ENCODE results near the gene MORN5.

Gene MORN5

DNA sequence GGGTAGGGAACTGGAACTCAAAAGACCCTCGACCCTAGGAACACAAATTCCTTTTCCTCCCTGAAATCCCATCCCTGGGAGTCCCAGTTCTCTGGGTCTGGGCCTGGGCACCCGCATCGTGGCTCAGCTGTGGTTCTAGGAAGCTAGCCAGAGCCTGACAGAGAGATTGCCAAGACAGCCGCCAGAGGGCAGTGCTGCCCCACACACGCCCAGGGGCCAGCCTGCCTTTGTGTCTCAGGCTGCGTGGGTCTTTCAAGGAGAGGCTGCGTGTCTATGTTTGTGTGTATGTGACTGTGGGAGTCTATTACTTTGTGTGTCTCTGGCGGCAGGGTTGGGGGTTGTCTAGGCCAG lies 34.6 kb upstream of the MORN5 start:
- DNase-seq, result peak; percentile 82 to 85

- no peak for DNase-seq
These were observed 34.0 kb upstream of the MORN5 start for GRCh38 chr9:122125509-122126330.

GRCh38 chr9:122126331-122127261 lies 33.1 kb upstream of the MORN5 start:
- DNase-seq, result peak in 1 of 2 experiments; percentile 11

DNA sequence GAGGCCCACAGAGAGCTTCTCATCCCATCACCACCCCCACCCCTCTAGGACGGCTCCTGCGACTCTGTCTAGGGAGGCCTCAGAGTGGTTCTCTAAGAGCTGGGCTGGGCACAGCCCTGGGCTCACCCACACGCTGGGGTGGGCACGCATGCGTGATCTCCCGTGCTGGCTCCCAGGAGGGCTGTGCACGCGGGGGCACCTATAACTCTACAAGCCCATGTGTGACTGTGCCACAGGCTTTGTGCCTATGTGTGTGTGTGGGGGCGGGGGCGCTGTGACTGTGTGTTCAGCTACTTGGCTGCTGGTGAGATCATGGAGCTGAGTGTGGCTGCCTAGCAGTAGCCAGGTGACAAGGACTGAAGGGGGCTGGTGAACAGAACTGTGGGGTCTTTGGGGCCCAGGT lies 32.3 kb upstream of the MORN5 start:
- DNase-seq, result peak in 1 of 2 experiments; percentile 18

DNA sequence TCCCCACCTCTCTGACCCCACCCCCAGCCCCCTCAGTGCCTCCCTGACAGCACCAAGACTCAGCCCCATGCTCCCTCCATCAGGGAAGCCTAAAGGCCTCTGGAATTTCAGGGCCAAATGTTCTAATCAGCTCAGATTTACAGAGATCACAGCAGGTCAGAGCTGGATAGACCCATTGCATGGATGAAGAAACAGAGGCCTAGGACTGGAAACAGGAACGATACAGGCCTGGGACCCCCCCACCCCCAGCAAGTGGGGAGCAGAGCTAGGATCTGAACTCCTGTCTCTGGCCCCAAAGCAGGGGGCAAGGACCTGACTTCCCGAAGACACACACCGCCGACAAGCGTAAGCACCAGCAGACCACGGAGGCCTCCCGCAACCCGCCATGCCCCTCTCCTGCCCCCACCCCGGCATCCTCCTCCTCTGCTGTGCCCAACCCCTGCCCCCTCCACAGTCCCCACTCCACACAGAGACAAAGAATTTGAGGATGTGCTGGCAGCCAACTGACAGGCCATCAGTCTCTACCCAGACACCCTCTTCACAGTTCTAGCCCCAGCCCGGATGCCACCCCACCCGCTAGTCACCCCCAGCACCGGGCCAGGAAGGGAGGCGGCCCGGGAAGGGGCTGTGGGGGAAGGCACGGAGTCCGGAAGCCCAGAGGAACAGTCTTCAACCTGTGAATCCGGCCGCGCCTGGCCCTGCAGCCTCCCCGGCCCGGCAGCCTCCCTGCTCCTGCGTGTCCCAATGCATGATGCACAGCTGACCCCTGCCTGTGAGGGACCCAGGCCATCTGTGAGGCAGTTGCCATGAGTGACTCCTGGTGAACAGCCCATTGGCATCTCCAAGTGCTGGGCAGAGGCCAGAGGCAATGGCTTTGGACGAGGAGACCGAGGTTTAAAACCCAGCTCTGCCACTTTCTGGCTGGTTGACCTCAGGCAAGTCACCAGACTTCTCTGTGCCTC lies 31.4 kb upstream of the MORN5 start:
- DNase-seq, result no peak

- DNase-seq, result no peak
These were observed 30.8 kb upstream of the MORN5 start for GRCh38 chr9:122128969-122129343.

DNA sequence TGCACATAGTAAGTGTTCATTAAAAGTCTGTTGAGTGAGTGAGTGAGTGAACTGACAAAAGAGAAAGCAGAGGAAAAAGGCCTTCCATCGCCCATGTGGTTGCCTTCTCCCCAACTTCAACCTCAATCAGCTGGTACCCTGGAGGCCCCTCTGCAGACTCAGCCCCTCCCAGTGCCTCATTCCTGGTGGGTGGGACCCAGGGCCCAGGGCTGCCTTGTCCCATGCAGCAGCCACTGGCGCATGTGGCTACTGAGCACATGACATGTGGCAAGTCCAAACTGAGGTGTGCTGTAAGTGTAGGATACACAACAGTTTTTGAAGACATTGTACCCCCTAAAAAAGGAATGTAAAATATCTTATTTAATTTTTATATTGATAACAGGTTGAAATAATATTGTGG lies 29.7 kb upstream of the MORN5 start:
- no peak for DNase-seq

GRCh38 chr9:122130837-122131236 lies 28.9 kb upstream of the MORN5 start:
- DNase-seq, result no peak

DNA sequence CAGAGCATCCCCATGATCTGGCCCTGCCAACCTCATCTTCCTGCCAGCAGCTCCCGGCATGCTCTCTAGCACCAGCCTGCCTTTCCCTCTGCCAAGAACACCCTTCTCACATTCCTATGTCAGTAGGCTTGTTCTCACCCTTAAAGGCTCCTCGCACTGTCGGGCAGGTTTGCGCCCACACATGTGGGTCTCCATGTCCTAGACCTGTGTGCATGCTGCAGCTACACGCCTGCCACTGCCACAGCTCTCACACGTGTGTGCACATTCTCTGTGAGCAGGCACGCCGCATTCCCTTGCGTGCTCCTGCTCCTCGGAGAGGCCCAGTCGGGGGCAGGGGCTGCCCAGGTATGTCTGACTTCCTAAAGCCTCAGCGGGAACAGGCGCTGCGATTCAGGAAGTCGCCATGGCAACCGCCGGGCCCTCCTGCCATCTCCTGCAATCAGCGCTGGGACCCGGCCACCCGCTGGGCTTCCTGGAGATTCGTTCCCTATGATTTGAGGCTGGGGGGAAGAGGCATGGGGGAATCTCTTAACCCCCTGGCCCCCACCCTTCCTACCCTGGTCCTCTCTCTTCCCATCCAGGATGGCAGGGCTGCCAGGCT lies 28.2 kb upstream of the MORN5 start:
- DNase-seq, result no peak

GRCh38 chr9:122132539-122132938 lies 27.2 kb upstream of the MORN5 start:
- DNase-seq, result no peak

- no peak for DNase-seq
These were observed 26.3 kb upstream of the MORN5 start for GRCh38 chr9:122133263-122133983.

DNA sequence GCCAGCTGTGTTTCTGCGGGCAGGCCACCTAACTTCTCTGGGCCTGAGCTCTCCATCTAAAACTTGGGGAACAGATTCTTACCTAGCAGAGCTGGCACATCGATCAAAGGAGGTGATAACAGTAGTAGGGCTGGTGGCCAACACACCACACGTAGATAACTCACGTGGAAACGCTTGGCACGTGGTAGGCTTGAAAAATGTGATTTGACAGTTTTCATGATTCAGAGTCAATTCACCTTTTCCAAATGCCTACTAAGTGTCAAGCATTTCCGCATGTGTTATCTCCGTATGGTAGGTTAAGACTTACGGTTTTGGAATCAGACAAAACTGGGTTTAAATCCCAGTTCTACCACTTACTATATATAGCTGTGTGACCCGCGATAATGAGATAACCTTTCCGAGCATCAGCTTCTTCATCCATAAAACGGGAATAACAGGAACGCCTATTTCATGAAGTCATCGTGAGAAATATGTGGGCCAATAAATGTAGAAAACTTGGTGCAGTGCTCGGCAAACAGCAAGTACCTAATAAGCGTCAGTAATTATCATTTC lies 25.6 kb upstream of the MORN5 start:
- no peak for DNase-seq

GRCh38 chr9:122134822-122135528 lies 24.7 kb upstream of the MORN5 start:
- DNase-seq, result no peak

DNA sequence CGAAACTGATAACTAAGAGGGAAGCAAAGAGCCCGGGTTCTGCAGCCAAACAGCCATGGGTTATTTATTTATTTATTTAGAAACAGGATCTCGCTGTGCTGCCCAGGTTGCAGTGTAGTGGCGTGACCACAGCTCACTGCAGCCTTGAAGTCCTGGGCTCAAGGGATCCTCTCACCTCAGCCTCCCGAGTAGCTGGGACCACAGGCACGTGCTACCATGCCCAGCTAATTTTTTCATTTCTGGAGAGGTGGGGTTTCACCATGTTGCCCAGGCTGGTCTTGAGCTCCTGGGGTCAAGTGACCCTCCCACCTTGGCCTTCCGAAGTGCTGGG lies 24.2 kb upstream of the MORN5 start:
- DNase-seq, result no peak

- DNase-seq, result no peak
These were observed 21.0 kb upstream of the MORN5 start for GRCh38 chr9:122138560-122139268.

- no peak for DNase-seq
These were observed 19.1 kb upstream of the MORN5 start for GRCh38 chr9:122140368-122141193.

DNA sequence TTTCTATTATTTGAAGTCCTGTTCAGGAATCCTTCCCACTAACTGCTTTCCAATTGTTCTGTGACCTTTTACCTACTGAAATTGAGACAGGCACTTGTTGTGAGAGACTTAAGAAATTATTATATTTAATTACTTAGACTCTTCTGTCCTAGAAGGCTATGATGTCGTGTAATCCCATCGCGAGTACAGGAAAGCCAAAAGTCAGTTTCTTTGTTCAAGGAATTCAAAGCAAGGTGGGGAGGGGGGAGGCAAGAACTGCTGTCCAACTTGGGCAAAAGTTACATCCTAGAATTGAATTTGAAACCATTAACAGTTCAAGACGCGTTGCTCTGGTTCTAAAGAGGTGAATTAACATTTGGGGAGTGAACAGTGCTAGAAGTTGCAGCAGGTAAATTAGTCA lies 18.0 kb upstream of the MORN5 start:
- no peak for DNase-seq

- DNase-seq, result no peak
These were observed 16.4 kb upstream of the MORN5 start for GRCh38 chr9:122143296-122143695.

GRCh38 chr9:122143876-122144405 lies 15.8 kb upstream of the MORN5 start:
- DNase-seq, result no peak
